Neural cell (in vitro differentiated cells): ENCODE measurements around the gene B3GNT3. TPM values are rescaled to one million over a fixed set of nuclear protein-coding genes. Genes with fewer than 3 reads are reported as not detected.
A peak's percentile ranks its signal among the peaks of the same experiment; 100 is the strongest.

Experiments
- H2AFZ ChIP-seq: fragments of 200-600, 300-800 bp; sonication (generic), shearing (Covaris generic); 2 replicates; pipeline ENCODE4 v1.6.0; 2014; ENCODE audit warnings: low read depth, mild to moderate bottlenecking, antibody characterized with exemption, low read length, moderate library complexity
- H3F3A ChIP-seq: fragments of 200-600 bp; shearing (Covaris generic); 2 replicates; pipeline ENCODE4 v1.6.1; 2016; ENCODE audit warnings: mild to moderate bottlenecking, moderate library complexity, mixed read lengths, antibody characterized with exemption, low read length; ENCODE audit not compliant: insufficient read depth, poor library complexity, severe bottlenecking
- H3K27ac ChIP-seq: fragments of 200-600, 300-800 bp; sonication (generic), shearing (Covaris generic); 2 replicates; pipeline ENCODE4 v1.5.1; 2014; ENCODE audit warnings: mild to moderate bottlenecking, low read length, moderate library complexity
- H3K27me3 ChIP-seq: fragments of 300-800, 200-600 bp; sonication (generic), shearing (Covaris generic); 2 replicates; pipeline ENCODE4 v1.6.0; 2014; ENCODE audit warnings: mild to moderate bottlenecking, low read depth, low read length, moderate library complexity; ENCODE audit not compliant: insufficient read depth
- H3K36me3 ChIP-seq: fragments of 300-800, 200-600 bp; sonication (generic), shearing (Covaris generic); 2 replicates; pipeline ENCODE4 v1.5.1; 2014; ENCODE audit warnings: mild to moderate bottlenecking, antibody characterized with exemption, low read length, moderate library complexity; ENCODE audit not compliant: insufficient read depth
- H3K4me2 ChIP-seq: fragments of 300-800, 200-600 bp; sonication (generic), shearing (Covaris generic); 2 replicates; pipeline ENCODE4 v1.6.0; 2014; ENCODE audit warnings: mild to moderate bottlenecking, low read length
- H3K4me3 ChIP-seq: fragments of 300-800, 200-600 bp; sonication (generic), shearing (Covaris generic); 2 replicates; pipeline ENCODE4 v1.5.1; 2014; ENCODE audit warnings: mild to moderate bottlenecking, low read length, moderate library complexity
- H3K79me2 ChIP-seq: fragments of 200-600 bp; shearing (Covaris generic); replicated peaks from 2 replicates; pipeline ENCODE4 v1.6.0; 2014; ENCODE audit warnings: mild to moderate bottlenecking, low read length, moderate library complexity; ENCODE audit not compliant: insufficient read depth
- H3K9ac ChIP-seq: fragments of 300-800, 200-600 bp; sonication (generic), shearing (Covaris generic); 2 replicates; pipeline ENCODE4 v1.6.1; 2016; ENCODE audit warnings: mild to moderate bottlenecking, low read length, mixed read lengths
- H3K9me2 ChIP-seq: fragments of 200-600 bp; shearing (Covaris generic); 2 replicates; pipeline ENCODE4 v1.6.1; 2016; ENCODE audit warnings: mild to moderate bottlenecking, low read length, mixed read lengths; ENCODE audit not compliant: insufficient read depth
- H3K9me3 ChIP-seq: fragments of 200-600, 300-800 bp; sonication (generic), shearing (Covaris generic); 2 replicates; pipeline ENCODE4 v1.6.1; 2016; ENCODE audit warnings: mild to moderate bottlenecking, mixed run types, low read length, moderate library complexity, mixed read lengths
- H4K20me1 ChIP-seq: fragments of 200-600 bp; shearing (Covaris generic); 2 replicates; pipeline ENCODE4 v1.6.1; 2016; ENCODE audit warnings: mild to moderate bottlenecking, mixed run types; ENCODE audit not compliant: insufficient read depth
- CTCF ChIP-seq: fragments of 450-650 bp; IDR thresholded peaks from 2 replicates; pipeline ENCODE4 v1.5.1; 2014; ENCODE audit warnings: antibody characterized with exemption, mild to moderate bottlenecking, moderate library complexity; ENCODE audit not compliant: poor library complexity, severe bottlenecking
- EP300 ChIP-seq: fragments of 450-650 bp; conservative IDR thresholded peaks from 2 replicates; pipeline ENCODE4 v1.6.1; 2014; ENCODE audit warnings: antibody characterized with exemption, mild to moderate bottlenecking, moderate library complexity; ENCODE audit not compliant: poor library complexity, severe bottlenecking
- EZH2 ChIP-seq: fragments of 200-600, 300-800 bp; shearing (Covaris generic), sonication (generic); IDR thresholded peaks from 2 replicates; pipeline ENCODE4 v1.6.1; 2014; ENCODE audit warnings: antibody characterized with exemption, low read length, borderline replicate concordance, mild to moderate bottlenecking; ENCODE audit not compliant: insufficient read depth, poor library complexity, severe bottlenecking
- MXI1 ChIP-seq: fragments of 450-650 bp; conservative IDR thresholded peaks from 2 replicates; pipeline ENCODE4 v1.6.1; 2014; ENCODE audit warnings: antibody characterized with exemption, mild to moderate bottlenecking; ENCODE audit not compliant: poor library complexity, severe bottlenecking
- POLR2AphosphoS5 ChIP-seq: IDR thresholded peaks from 2 replicates; pipeline ENCODE4 v1.6.1; 2012
- RAD21 ChIP-seq: fragments of 450-650 bp; conservative IDR thresholded peaks from 2 replicates; pipeline ENCODE4 v1.6.1; 2014; ENCODE audit warnings: antibody characterized with exemption, mild to moderate bottlenecking, moderate library complexity
- REST ChIP-seq: IDR thresholded peaks from 2 replicates; pipeline ENCODE4 v1.6.1; 2012; ENCODE audit warnings: borderline replicate concordance
- SMC3 ChIP-seq: fragments of 450-650 bp; conservative IDR thresholded peaks from 2 replicates; pipeline ENCODE4 v1.6.1; 2014; ENCODE audit warnings: antibody characterized with exemption, mild to moderate bottlenecking, moderate library complexity; ENCODE audit not compliant: poor library complexity
- TAF1 ChIP-seq: IDR thresholded peaks from 2 replicates; pipeline ENCODE4 v1.6.1; 2012; ENCODE audit warnings: low read depth
- polyA plus RNA-seq: library from polyadenylated mRNA; depleted of rRNA; stranded (reverse); fragments of >200 nt; gene quantifications from 2 replicates; pipeline ENCODE4 v1.2.3, GENCODE V29; 2014

B3GNT3 gene
- polyA plus RNA-seq, 1 donor from 2014 or later, result not detected

GRCh38 chr19:17841371-17841809 lies 46.5 kb downstream of the B3GNT3 start:
- Histone ChIP-seq H3K9me2 (no peaks in the 10 kb centered on the region), H2AFZ (no peak overlapping the region), H3K9ac (peak overlapping the region; percentile 16), H3K9me3 (no peaks in the 10 kb centered on the region), H3K27ac (no peak overlapping the region), H3F3A (no peaks in the 10 kb centered on the region), H3K4me3 (peak overlapping the region; percentile 51), H3K79me2 (no peaks in the 10 kb centered on the region), H3K27me3 (peaks cover 14% of the 10 kb centered on the region), H3K36me3 (no peaks in the 10 kb centered on the region), H3K4me2 (no peak overlapping the region), H4K20me1 (no peaks in the 10 kb centered on the region)
- TF ChIP-seq SMC3, result no peak
- no peak for TF ChIP-seq TAF1
- no peak for TF ChIP-seq REST
- TF ChIP-seq EP300, result no peak
- no peak for TF ChIP-seq CTCF
- TF ChIP-seq EZH2, result no peak
- no peak for TF ChIP-seq RAD21
- no peak for TF ChIP-seq POLR2AphosphoS5
- TF ChIP-seq MXI1, result no peak

GRCh38 chr19:17841810-17842662 lies 47.1 kb downstream of the B3GNT3 start:
- Histone ChIP-seq H3K9me2 (no peaks in the 10 kb centered on the region), H3K4me2 (no peak overlapping the region), H3K36me3 (no peaks in the 10 kb centered on the region), H3K27ac (no peak overlapping the region), H3K27me3 (peaks cover 14% of the 10 kb centered on the region), H3K4me3 (peak overlapping the region; percentile 51), H3K9me3 (no peaks in the 10 kb centered on the region), H4K20me1 (no peaks in the 10 kb centered on the region), H3K9ac (no peak overlapping the region), H2AFZ (no peak overlapping the region), H3F3A (no peaks in the 10 kb centered on the region), H3K79me2 (no peaks in the 10 kb centered on the region)
- TF ChIP-seq RAD21, result no peak
- no peak for TF ChIP-seq EZH2
- TF ChIP-seq POLR2AphosphoS5, result no peak
- no peak for TF ChIP-seq CTCF
- TF ChIP-seq EP300, result no peak
- no peak for TF ChIP-seq TAF1
- TF ChIP-seq REST, result no peak
- TF ChIP-seq MXI1, result no peak
- TF ChIP-seq SMC3, result no peak
